ENCODE measurements around the gene ZNF76.

ZNF76 gene

DNA sequence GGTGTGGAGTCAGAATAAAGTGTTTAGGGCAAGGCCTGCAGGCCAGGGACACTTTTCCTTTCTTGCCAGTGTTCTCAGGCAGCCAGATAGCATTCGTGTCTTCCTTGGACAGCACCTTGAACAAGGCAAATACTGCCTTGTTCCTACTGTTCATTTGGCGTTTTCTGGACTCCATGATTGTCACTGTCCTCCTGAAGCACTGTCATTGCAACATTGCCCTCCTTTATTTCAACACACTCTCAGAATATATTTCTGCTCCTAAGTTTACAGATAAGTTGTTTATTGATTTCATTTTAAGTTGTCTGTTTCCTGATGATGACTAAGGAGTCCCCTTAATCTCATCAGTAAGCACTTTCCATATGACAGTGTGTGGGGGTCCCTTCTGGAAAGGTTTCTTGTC lies 22.9 kb downstream of the ZNF76 start:
- H3K27ac ChIP-seq (ENCODE audit: low read length): no peak overlapping the region
- H3K4me1 ChIP-seq (ENCODE audit: low read length): no peaks in the 10 kb centered on the region
- H3F3A ChIP-seq (ENCODE audit: insufficient read depth, low read length): no peaks in the 10 kb centered on the region
- H2AFZ ChIP-seq (ENCODE audit: low read length): no peak overlapping the region
- H4K20me1 ChIP-seq (ENCODE audit: insufficient read depth, low read length): no peaks in the 10 kb centered on the region
- TF ChIP-seq EZH2 (optimal IDR thresholded peaks at IDR 0.05; ENCODE audit: low read depth, low read length) (no peak), EZH2phosphoT487 (IDR thresholded peaks at IDR 0.05; ENCODE audit: low read length) (no peak)
- TF ChIP-seq, protein P1, sequence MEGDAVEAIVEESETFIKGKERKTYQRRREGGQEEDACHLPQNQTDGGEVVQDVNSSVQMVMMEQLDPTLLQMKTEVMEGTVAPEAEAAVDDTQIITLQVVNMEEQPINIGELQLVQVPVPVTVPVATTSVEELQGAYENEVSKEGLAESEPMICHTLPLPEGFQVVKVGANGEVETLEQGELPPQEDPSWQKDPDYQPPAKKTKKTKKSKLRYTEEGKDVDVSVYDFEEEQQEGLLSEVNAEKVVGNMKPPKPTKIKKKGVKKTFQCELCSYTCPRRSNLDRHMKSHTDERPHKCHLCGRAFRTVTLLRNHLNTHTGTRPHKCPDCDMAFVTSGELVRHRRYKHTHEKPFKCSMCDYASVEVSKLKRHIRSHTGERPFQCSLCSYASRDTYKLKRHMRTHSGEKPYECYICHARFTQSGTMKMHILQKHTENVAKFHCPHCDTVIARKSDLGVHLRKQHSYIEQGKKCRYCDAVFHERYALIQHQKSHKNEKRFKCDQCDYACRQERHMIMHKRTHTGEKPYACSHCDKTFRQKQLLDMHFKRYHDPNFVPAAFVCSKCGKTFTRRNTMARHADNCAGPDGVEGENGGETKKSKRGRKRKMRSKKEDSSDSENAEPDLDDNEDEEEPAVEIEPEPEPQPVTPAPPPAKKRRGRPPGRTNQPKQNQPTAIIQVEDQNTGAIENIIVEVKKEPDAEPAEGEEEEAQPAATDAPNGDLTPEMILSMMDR (IDR thresholded peaks at IDR 0.05; ENCODE audit: low read length): no peak
- H3K9me3 ChIP-seq (replicated peaks; ENCODE audit: insufficient read depth, low read length): no peaks in the 10 kb centered on the region
- H3K36me3 ChIP-seq (replicated peaks; ENCODE audit: insufficient read depth, low read length): no peaks in the 10 kb centered on the region
- H3K4me2 ChIP-seq (ENCODE audit: low read depth, low read length): no peak overlapping the region
- no peak overlapping the region for H3K4me3 ChIP-seq (ENCODE audit: low read length)
- H3K9me2 ChIP-seq (replicated peaks; ENCODE audit: insufficient read depth, low read length): no peaks in the 10 kb centered on the region
- H3K27me3 ChIP-seq (replicated peaks; ENCODE audit: insufficient read depth, low read length): no peaks in the 10 kb centered on the region
- DNase-seq: no peak
- H3K9ac ChIP-seq (ENCODE audit: low read length): no peak overlapping the region
- no peaks in the 10 kb centered on the region for H3K79me2 ChIP-seq (ENCODE audit: low read length)

- H3K27ac ChIP-seq (ENCODE audit: low read length): no peak overlapping the region
- H3K27me3 ChIP-seq (replicated peaks; ENCODE audit: insufficient read depth, low read length): no peaks in the 10 kb centered on the region
- H3K79me2 ChIP-seq (ENCODE audit: low read length): no peaks in the 10 kb centered on the region
- H3K36me3 ChIP-seq (replicated peaks; ENCODE audit: insufficient read depth, low read length): no peaks in the 10 kb centered on the region
- H3K4me1 ChIP-seq (ENCODE audit: low read length): no peaks in the 10 kb centered on the region
- no peak overlapping the region for H2AFZ ChIP-seq (ENCODE audit: low read length)
- no peaks in the 10 kb centered on the region for H3F3A ChIP-seq (ENCODE audit: insufficient read depth, low read length)
- DNase-seq: no peak
- no peak overlapping the region for H3K4me2 ChIP-seq (ENCODE audit: low read depth, low read length)
- H3K9me2 ChIP-seq (replicated peaks; ENCODE audit: insufficient read depth, low read length): no peaks in the 10 kb centered on the region
- no peaks in the 10 kb centered on the region for H3K9me3 ChIP-seq (replicated peaks; ENCODE audit: insufficient read depth, low read length)
- no peak overlapping the region for H3K9ac ChIP-seq (ENCODE audit: low read length)
- TF ChIP-seq, protein P1 (IDR thresholded peaks at IDR 0.05; ENCODE audit: low read length): no peak
- TF ChIP-seq EZH2 (optimal IDR thresholded peaks at IDR 0.05; ENCODE audit: low read depth, low read length): no peak
- no peak for TF ChIP-seq EZH2phosphoT487 (IDR thresholded peaks at IDR 0.05; ENCODE audit: low read length)
- no peaks in the 10 kb centered on the region for H4K20me1 ChIP-seq (ENCODE audit: insufficient read depth, low read length)
- no peak overlapping the region for H3K4me3 ChIP-seq (ENCODE audit: low read length)
These were observed 23.8 kb downstream of the ZNF76 start for GRCh38 chr6:35283361-35283760.

DNA sequence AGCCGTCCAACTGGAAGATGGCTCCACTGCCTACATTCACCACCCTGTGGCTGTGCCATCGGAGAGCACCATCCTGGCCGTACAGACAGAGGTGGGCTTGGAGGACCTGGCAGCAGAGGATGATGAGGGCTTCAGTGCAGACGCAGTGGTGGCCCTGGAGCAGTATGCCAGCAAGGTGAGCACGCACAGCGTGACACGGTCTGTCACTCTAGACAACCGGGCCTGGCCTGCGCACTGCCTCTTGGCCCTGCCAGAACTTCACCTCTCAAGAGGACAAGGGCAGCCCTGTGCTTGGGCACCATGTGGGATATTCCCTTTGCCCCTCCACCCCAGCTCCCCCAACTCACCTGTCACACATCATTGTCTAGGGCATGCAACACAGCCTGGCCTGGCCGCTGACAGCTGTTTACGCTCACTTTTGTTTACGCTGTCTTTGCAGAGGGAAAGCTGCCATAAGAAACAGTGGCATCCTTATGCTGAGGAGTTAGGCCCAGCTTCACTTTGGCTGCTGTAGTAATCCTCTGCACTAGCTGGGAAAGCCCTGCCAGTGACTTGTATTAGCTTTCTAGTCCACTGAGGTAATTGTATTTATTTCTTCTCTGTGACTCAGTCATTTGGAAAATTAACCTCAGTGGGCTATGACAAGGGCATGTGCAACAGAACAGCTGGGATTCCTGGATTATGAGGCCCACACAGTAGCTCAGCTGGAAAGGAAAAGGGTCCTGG lies 28.3 kb downstream of the ZNF76 start:
- no peak overlapping the region for H3K27ac ChIP-seq (ENCODE audit: low read length)
- no peaks in the 10 kb centered on the region for H3K79me2 ChIP-seq (ENCODE audit: low read length)
- TF ChIP-seq EZH2 (optimal IDR thresholded peaks at IDR 0.05; ENCODE audit: low read depth, low read length): no peak
- TF ChIP-seq, protein P1 (IDR thresholded peaks at IDR 0.05; ENCODE audit: low read length): no peak
- TF ChIP-seq EZH2phosphoT487 (IDR thresholded peaks at IDR 0.05; ENCODE audit: low read length): no peak
- H2AFZ ChIP-seq (ENCODE audit: low read length): no peak overlapping the region
- H3K9me3 ChIP-seq (replicated peaks; ENCODE audit: insufficient read depth, low read length): no peaks in the 10 kb centered on the region
- no peaks in the 10 kb centered on the region; the same call in 1 of the 2 replicates for H3K36me3 ChIP-seq (replicated peaks; ENCODE audit: insufficient read depth, low read length)
- H3K9me2 ChIP-seq (replicated peaks; ENCODE audit: insufficient read depth, low read length): no peaks in the 10 kb centered on the region
- H3K4me1 ChIP-seq (ENCODE audit: low read length): no peaks in the 10 kb centered on the region
- DNase-seq: no peak
- H3K4me3 ChIP-seq (ENCODE audit: low read length): no peak overlapping the region
- no peak overlapping the region for H3K4me2 ChIP-seq (ENCODE audit: low read depth, low read length)
- H3F3A ChIP-seq (ENCODE audit: insufficient read depth, low read length): no peaks in the 10 kb centered on the region
- H3K27me3 ChIP-seq (replicated peaks; ENCODE audit: insufficient read depth, low read length): no peaks in the 10 kb centered on the region
- no peaks in the 10 kb centered on the region for H4K20me1 ChIP-seq (ENCODE audit: insufficient read depth, low read length)
- no peak overlapping the region for H3K9ac ChIP-seq (ENCODE audit: low read length)

All from MM.1S (cell line).